Urinary bladder (tissue), 4 donors: ENCODE data around the gene RHOA. TPM values are rescaled to one million over a fixed set of nuclear protein-coding genes. Genes with fewer than 3 reads are reported as not detected.
"Not testable (repeated sequence)": the region's sequence is repeated elsewhere in the genome, so short reads cannot be mapped to it uniquely, and the experiment has no call there.

Source experiments
- DNase-seq: peaks from one replicate; pipeline ENCODE4 v3.0.0-alpha.2; 2015; ENCODE audit errors: extremely low spot score
- H3K27ac ChIP-seq: one replicate; pipeline ENCODE4 v1.5.1; 2013; ENCODE audit warnings: low read depth, mild to moderate bottlenecking, moderate library complexity
- H3K36me3 ChIP-seq: one replicate; pipeline ENCODE4 v1.6.1; 2013; ENCODE audit warnings: mild to moderate bottlenecking, moderate library complexity; ENCODE audit not compliant: insufficient read depth
- H3K4me1 ChIP-seq: one replicate; pipeline ENCODE4 v1.6.1; 2013; ENCODE audit warnings: mild to moderate bottlenecking, moderate library complexity; ENCODE audit not compliant: insufficient read depth
- H3K4me3 ChIP-seq: one replicate; pipeline ENCODE4 v1.5.1; 2013; ENCODE audit warnings: low read depth, low read length
- WGBS: extraction: QIAGEN DNeasy Blood & Tissue Kit; methylation state at CpG from one replicate; pipeline ENCODE4 v1.1.7; 2013; 5-methylcytosine and 5-hydroxymethylcytosine counted together
- polyA plus RNA-seq: library from polyadenylated mRNA; stranded (reverse); fragments of 200-250 nt; gene quantifications from one replicate; pipeline ENCODE4 v1.2.3, GENCODE V29; 2013
- total RNA-seq: library from RNA; depleted of rRNA; stranded (reverse); fragments of >200 nt; gene quantifications from one replicate; pipeline ENCODE4 v1.2.3, GENCODE V29; 2014
- donor health status: healthy with polysubstance abuse.
- donor health status: healthy.

Gene RHOA
- total and polyA plus RNA-seq, 2 donors: 308 to 451 TPM

DNA sequence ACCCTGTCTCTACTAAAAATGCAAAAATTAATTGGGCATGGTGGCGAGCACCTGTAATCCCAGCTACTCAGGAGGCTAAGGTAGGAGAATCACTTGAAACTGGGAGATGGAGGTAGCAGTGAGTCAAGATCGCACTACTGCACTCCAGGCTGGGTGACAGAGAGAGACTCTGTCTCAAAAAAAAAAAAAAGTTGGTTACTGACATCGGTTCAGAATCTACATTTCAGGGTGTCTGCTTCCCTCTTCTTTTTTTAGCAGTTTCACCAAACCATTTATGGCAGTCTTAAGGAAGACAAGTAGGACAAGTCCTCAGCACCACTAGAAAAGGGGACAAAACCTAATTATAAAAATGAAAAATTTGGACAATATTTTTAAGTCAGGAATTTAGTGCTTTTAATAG, 68.6 kb downstream of the RHOA start:
- WGBS: 83% methylated on average over 3 of the region's 3 CpGs

DNA sequence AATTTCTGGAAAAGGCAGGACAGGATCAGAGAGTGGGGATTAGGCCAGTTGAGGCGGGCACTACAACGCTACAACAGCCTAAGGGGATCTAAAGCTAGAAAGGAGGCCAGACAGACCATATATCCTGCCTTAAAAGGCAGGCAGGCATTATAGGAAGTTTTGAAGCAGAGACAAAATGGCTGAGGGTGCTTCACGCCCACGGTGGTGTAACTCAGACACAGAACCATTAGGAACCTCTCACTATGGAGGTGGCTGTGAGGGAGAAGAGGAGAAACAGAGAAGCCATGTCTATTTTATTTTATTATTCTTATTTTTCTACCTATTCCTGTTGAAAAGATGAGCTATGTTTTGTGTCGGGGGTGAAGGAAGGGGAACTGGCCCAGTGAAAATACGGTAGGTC, 69.8 kb downstream of the RHOA start:
- Histone ChIP-seq H3K27ac (no peak overlapping the region), H3K4me3 (no peak overlapping the region), H3K36me3 (no peaks in the 10 kb centered on the region), H3K4me1 (no peaks in the 10 kb centered on the region)
- no peak for DNase-seq
- 93% methylated on average over 6 of the region's 6 CpGs for WGBS

More for the DNA sequence above, 68.6 kb downstream of the RHOA start:
- Histone ChIP-seq H3K4me1 (no peaks in the 10 kb centered on the region), H3K27ac (no peak overlapping the region), H3K36me3 (no peaks in the 10 kb centered on the region), H3K4me3 (no peak overlapping the region)
- DNase-seq: no peak

DNA sequence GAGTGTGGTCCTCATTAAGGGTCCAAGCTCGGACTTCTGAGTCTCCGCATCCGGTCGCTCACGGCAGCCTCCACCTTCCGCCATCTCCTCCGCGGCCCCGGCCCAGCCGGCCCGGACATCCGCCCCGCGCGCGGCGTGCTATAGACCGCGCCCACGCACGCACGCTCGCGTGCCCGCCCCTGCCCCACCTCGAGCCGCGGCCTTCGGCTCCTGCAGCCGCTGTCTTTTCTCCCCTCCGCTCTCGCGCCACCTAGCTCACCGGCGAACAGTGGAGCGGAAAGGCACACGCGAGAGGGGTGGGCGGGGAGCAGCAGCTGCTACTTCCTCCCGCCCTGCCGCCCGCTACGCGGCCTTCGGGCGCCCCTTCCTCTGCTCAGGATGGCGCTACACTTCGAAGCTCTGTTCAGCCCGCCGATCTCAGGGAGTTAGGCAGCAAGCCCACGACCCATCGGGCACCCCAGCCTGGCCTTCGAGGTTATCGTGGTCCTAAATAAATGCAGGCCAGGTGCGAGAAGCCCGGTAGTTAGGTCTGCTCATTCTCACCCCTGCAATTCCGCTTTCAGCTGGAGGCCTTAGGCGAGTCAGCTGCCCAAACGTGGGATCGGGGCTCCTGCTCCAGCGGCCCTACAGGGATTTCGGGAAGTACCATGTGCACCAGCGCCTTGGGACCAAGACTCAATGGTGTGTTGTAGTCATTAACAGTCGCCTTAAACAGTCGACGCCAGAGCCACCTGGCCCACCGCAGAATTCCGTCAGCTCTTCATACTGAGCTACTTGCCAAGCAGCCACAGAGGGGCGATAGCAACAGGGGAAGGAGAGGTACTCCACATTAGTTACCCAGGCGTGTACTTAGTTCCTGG, 71.6 kb downstream of the RHOA start, which contains the start of gene USP4:
TSS of gene USP4 (minus strand) at position 113 of the 860 bp plus-strand sequence. CDS start at position 84, 29 bp downstream.
- Histone ChIP-seq H3K4me1 (no peaks in the 10 kb centered on the region), H3K36me3 (peaks cover 3% of the 10 kb centered on the region), H3K4me3 (peak within 1 kb of the TSS; percentile 91), H3K27ac (peak within 1 kb of the TSS; percentile 90)
- under 1% methylated on average over 70 of the region's 70 CpGs for WGBS
- DNase-seq: peak; percentile 80

DNA sequence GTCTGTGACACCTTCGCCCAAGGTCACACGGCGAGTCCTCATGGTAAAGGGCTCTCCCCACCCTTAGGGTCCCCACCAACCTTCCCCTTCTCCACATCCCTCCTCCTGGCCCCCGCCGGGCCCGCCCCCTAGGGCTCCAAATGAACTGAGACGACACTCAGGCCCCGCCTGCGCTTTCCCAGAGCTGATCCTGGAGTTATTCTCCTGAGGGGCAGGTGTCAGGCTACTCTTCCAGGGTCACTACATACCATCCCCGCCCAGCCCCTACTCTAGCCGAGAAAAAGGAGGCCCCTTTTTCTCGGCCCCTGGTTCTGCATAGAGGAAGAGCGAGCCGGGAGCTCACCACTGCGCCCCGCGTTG, 72.2 kb downstream of the RHOA start:
- Histone ChIP-seq H3K4me3 (peak overlapping the region; percentile 91), H3K27ac (peak overlapping the region; percentile 90), H3K36me3 (peaks cover 3% of the 10 kb centered on the region), H3K4me1 (no peaks in the 10 kb centered on the region)
- no peak for DNase-seq
- 1% methylated on average over 17 of the region's 17 CpGs for WGBS

DNA sequence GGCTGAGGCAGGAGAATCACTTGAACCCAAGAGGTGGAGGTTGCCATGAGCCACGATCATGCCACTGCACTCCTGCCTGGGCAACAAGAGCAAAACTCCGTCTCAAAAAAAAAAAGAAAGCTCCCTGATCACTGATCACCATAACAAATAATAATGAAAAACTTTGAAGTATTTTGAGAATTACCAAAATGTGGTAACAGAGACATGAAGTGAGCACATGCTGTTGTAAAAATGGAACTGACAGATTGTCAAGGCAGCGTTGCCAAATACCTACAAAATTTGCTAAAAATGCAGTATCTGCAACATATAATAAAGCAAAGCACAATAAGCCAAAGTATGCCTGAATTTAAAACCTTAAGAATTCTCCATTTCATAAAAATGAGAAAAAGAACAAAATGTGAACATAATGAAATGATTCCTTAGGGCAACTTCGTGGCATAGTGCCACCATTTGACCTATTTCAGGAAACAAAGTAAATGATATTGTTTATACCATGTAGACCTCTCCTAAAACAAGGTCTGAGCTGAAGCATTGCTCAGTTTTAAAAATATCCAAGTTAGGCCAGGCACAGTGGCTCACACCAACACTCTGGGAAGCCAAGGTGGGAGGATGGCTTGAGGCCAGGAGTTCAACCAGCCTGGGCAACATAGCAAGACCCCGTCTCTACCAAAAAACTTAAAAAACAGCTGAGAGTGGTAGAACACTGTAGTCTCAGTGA, 77.7 kb downstream of the RHOA start:
- no peak overlapping the region for H3K4me3 ChIP-seq
- H3K27ac ChIP-seq: no peak overlapping the region
- DNase-seq: no peak
- no peaks in the 10 kb centered on the region for H3K4me1 ChIP-seq
- H3K36me3 ChIP-seq: peaks cover 3% of the 10 kb centered on the region
- WGBS: 92% methylated on average over 5 of the region's 5 CpGs

DNA sequence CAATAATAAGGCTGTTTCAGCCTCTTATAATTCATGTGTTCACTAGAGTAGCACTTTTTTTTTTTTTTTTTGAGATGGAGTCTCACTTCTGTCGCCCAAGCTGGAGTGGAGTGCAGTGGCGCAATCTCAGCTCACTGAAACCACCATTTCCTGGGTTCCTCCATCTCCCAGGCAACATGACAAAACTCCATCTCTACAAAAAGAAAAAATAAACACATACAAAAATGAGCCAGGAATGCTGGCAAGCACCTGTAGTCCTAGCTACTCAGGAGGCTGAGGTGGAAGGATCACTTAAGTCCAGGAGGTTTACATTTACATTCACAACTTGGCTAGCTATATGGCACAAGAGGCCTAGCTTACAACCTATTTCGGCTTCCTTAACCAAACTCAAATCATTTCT, 78.7 kb downstream of the RHOA start:
- no peak for DNase-seq
- Histone ChIP-seq H3K36me3 (peaks cover 3% of the 10 kb centered on the region), H3K4me3 (no peak overlapping the region), H3K27ac (no peak overlapping the region), H3K4me1 (no peaks in the 10 kb centered on the region)
- WGBS: 82% methylated on average over 3 of the region's 3 CpGs

DNA sequence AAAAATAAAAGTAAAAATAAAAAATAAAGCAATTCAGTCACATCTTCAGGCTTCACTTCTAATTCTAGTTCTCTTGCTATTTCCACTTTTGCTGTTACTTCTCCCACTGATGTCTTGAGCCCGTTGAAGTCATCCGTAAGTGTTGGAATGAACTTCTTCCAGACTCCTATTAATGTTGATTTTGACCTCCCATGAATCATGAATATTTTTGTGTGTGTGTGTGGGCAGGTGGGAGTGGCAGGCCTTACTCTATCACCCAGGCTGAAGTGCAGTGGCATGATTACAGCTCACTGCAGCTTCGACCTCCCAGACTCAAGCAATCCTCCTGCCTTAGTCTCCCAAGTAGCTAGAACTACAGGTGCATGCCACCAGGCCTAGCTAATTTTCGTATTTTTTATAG, 82.6 kb downstream of the RHOA start:
- Histone ChIP-seq H3K4me1 (no peaks in the 10 kb centered on the region), H3K36me3 (peaks cover 5% of the 10 kb centered on the region), H3K4me3 (no peak overlapping the region), H3K27ac (no peak overlapping the region)
- 86% methylated on average over 4 of the region's 4 CpGs for WGBS
- no peak for DNase-seq

DNA sequence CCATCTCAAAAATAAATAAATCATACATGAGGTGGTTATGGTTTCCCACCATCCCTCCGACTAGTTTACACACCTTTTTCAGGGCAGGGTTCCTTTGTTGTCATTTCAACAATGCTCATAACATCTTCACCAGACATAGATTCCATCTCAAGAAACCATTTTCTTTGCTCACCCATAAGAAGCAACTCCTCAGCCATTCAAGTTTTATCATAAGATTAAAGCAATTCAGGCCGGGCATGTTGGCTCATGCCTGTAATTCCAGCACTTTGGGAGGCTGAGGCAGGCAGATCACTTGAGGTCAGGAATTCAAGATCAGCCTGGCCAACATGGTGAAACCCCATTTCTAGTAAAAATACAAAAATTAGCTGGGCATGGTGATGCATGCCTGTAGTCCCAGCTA, 83.4 kb downstream of the RHOA start:
- H3K36me3 ChIP-seq, DNase-seq, H3K27ac ChIP-seq, H3K4me3 ChIP-seq, H3K4me1 ChIP-seq: not testable (repeated sequence)
- 75% methylated on average over 2 of the region's 2 CpGs for WGBS

DNA sequence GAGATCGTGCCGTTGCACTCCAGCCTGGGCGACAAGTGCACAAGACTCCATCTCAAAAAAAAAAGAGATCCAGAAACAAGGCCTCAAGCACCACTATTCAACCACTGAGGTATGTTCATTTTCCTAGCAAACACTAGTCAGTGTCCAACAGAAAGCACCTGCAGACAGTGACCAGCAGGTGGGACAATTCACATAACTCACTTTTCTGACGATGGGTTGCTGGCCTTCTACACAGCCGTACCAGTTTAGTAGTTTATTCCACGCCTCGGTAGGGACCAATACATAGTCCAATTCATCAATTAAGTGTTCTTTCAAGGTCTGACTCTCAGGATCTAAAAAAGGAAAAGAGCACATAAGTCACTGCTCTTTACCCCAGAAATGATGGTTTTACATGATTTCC, 84.3 kb downstream of the RHOA start:
- H3K27ac ChIP-seq: no peak overlapping the region
- H3K36me3 ChIP-seq: peaks cover 6% of the 10 kb centered on the region
- H3K4me3 ChIP-seq: no peak overlapping the region
- no peak for DNase-seq
- WGBS: 80% methylated on average over 7 of the region's 7 CpGs
- H3K4me1 ChIP-seq: no peaks in the 10 kb centered on the region

DNA sequence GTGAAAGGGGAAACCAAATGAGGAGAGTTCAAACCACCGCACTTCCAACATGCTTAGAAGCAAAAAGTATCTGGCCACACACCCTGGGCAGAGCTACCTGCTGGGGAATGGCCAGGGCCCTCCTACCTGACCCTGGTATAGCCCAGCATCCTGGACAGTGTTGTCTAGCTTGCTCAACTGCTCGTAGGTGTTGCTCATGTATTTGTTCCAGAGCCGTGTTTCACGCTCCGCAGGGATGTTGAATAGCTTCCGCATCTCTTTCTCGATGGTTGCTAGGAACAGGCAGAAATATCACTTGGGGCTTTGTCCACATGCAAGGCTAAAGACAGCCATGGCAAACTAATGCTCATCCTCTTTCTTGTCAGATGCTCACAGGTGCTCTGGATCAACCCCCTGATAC, 87.0 kb downstream of the RHOA start:
- peaks cover 6% of the 10 kb centered on the region for H3K36me3 ChIP-seq

DNA sequence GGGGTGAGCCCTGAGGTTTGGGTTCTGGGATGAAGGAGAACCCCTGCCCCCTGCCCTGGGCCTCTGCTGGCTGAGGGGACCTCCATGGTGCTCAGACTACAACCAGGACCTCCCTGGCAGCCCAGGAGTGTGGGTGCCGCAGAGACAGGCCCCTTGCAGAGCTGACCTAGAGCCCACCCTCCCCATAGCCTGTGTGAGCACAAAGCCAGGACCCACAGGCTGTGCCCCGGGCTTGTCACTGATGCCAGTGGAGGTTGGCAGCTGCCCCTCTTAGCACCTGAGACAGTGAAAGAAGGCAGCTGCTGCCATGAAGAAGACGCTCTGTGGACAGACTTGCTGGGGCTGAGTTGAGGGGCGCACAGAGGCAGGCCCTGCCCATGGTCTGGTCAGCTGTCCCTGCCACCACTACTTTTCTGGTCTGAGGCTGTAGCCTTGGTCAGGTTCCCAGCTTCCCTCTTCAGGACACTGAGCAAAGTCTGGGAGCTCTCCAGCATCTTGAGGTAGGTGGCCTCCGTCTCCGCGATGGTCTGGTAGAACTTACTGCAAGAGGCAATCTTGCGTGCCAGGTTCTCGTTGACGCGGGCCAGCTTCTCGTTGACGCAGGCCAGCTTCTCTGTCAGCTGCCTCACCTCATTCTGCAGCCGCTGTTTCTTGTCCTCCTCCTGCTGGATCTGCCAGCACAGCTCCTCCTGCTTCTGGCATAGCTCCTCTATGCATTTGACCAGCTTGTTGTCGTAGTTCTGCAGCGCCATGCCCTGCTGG, 94.9 kb downstream of the RHOA start:
- 81% methylated on average over 16 of the region's 16 CpGs for WGBS
- H3K27ac ChIP-seq: no peak overlapping the region
- H3K4me3 ChIP-seq: no peak overlapping the region
- H3K4me1 ChIP-seq: no peaks in the 10 kb centered on the region
- no peaks in the 10 kb centered on the region for H3K36me3 ChIP-seq
- DNase-seq: no peak

More for the DNA sequence above, 87.0 kb downstream of the RHOA start:
- no peak for DNase-seq
- WGBS: 96% methylated on average over 7 of the region's 7 CpGs
- Histone ChIP-seq H3K27ac (no peak overlapping the region), H3K4me1 (no peaks in the 10 kb centered on the region), H3K4me3 (no peak overlapping the region)

DNA sequence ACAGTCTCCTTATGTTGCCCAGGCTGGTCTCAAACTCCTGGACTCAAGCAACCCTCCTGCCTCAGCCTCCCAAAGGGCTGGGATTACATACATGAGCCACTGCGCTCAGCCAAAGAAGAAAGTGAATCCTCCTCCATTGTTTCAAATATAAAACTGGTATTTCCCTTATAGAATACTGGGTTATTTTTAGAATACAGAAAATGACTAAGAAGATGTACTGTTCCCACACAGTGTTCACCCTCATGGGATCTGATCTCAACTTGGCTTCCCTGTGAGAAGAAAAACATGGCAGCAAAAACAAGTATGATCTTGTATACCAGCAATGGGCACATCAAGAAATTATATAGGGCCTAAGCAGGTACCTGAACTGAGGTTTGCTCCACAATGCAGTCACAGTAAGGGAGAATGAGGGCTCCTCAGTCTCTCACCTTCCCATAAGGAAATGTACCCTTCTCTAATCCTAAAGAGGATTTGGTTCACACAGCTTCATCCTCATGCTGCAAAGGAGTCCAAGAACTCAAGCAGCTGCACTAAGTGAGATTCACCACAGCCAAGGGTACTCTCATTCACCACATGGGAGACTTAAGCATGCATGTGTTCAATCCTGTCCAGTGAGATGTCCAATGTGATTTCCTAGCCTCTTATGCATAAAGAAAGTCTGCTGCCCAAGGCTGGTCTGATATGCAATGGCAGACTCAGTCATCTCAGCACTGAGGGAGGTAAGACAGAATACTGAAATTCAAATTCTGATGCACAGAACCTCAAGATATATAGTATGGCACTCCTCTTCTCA, 97.7 kb downstream of the RHOA start:
- DNase-seq: no peak
- H3K36me3 ChIP-seq: peaks cover 4% of the 10 kb centered on the region
- no peak overlapping the region for H3K27ac ChIP-seq
- 93% methylated on average over 1 of the region's 1 CpG for WGBS
- H3K4me1 ChIP-seq: no peaks in the 10 kb centered on the region
- no peak overlapping the region for H3K4me3 ChIP-seq

DNA sequence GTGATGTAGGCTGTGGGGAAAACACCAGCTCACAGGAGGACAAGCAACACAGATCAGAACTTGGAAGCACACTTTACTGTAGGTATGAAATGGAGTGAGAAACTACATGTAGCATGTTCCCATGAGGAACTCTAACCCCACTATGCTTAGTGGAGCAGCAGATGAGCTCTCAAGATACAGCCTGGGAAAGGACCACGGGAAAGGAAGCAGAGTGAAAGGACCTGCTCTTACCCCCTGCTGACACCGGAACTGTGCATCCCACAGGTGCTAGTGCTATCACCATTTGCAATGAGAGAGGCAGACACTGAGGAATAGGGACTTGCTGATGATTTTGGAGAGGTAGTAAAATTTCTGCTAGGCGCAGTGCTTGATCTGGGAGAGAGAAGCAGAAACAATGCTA, 100.5 kb downstream of the RHOA start:
- WGBS: 87% methylated on average over 3 of the region's 3 CpGs
- peaks cover 4% of the 10 kb centered on the region for H3K36me3 ChIP-seq
- H3K4me1 ChIP-seq: no peaks in the 10 kb centered on the region
- no peak overlapping the region for H3K27ac ChIP-seq
- DNase-seq: no peak
- no peak overlapping the region for H3K4me3 ChIP-seq
